Epithelial cell of proximal tubule (primary cell): Measurements from ENCODE around the gene CASTOR1. TPM values are rescaled to one million over a fixed set of nuclear protein-coding genes. Genes with fewer than 3 reads are reported as not detected.

ENCODE experiments used
- DNase-seq: peaks from one replicate; pipeline ENCODE4 v3.0.0-alpha.2; 2011; ENCODE audit warnings: low read depth
- H3K4me3 ChIP-seq: 2 replicates; pipeline ENCODE4 v1.5.1; 2011; ENCODE audit warnings: low read depth, mild to moderate bottlenecking, low read length
- total RNA-seq: library from RNA; depleted of rRNA; stranded (reverse); fragments of >200 nt; gene quantifications from 2 replicates; pipeline ENCODE4 v1.2.3, GENCODE V29; 2015
- TF ChIP-seq, protein P1 (sequence below): conservative IDR thresholded peaks from 2 replicates; pipeline ENCODE4 v1.5.1; 2012; ENCODE audit warnings: low read depth, mild to moderate bottlenecking, low read length

The CASTOR1 gene
- total RNA-seq, 1 donor from 2014 or later: 14.3 TPM

GRCh38 chr22:30294830-30295229 is 5.5 kb upstream of the CASTOR1 start:
- no peak for DNase-seq
- H3K4me3 ChIP-seq: no peak overlapping the region
- TF ChIP-seq, protein P1, sequence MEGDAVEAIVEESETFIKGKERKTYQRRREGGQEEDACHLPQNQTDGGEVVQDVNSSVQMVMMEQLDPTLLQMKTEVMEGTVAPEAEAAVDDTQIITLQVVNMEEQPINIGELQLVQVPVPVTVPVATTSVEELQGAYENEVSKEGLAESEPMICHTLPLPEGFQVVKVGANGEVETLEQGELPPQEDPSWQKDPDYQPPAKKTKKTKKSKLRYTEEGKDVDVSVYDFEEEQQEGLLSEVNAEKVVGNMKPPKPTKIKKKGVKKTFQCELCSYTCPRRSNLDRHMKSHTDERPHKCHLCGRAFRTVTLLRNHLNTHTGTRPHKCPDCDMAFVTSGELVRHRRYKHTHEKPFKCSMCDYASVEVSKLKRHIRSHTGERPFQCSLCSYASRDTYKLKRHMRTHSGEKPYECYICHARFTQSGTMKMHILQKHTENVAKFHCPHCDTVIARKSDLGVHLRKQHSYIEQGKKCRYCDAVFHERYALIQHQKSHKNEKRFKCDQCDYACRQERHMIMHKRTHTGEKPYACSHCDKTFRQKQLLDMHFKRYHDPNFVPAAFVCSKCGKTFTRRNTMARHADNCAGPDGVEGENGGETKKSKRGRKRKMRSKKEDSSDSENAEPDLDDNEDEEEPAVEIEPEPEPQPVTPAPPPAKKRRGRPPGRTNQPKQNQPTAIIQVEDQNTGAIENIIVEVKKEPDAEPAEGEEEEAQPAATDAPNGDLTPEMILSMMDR: no peak

- H3K4me3 ChIP-seq: no peak overlapping the region
- TF ChIP-seq, protein P1: no peak
- no peak for DNase-seq
These were observed 4.8 kb upstream of the CASTOR1 start for GRCh38 chr22:30294066-30294465.

GRCh38 chr22:30293026-30293425 is 3.7 kb upstream of the CASTOR1 start:
- no peak overlapping the region for H3K4me3 ChIP-seq
- no peak for DNase-seq
- TF ChIP-seq, protein P1: no peak

- TF ChIP-seq, protein P1: no peak
- DNase-seq: no peak
- no peak overlapping the region for H3K4me3 ChIP-seq
These were observed 3.0 kb upstream of the CASTOR1 start for GRCh38 chr22:30292069-30292970.

DNA sequence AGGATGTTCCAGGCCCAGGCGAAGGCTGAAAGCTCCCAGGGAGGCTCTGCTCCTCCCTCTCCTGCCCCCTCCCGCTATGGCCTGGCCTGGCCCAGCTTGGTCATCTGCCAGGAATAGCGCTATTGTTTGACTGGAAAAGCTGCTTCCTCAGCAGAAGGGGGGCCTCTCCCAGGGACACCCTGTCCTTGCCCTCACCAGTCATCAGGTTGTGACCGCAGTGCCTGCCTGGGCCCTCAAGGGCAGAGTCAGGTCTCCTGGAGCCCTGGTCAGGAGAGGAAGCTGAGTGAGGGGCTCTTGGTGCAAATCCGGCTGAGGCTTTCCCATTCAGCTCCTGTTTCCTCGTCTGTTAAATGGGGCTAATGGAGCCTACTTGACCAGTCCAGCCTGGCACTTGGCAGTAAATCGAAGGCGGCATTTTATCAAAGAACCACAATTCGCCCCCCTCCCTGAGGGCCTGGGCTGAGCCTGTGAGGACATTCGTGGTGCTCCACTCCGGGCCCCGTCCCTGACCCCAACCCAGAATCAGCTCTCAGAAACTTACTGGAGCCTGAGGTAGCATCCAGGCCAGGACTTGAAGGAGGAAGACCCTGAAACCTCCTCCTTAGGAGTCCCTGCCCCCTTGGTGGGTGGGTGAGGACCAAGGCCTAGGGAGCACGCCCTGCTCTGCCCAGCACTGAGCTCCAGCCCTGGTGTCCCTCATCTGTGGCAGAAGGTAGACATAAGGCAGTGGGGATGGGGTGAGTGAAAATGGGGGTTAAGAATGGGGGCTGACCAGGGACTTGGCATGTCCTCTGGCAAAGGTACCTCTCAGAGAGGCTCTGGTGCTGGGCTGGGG is 2.0 kb upstream of the CASTOR1 start:
- DNase-seq: no peak
- H3K4me3 ChIP-seq: no peak overlapping the region
- TF ChIP-seq, protein P1: no peak

DNA sequence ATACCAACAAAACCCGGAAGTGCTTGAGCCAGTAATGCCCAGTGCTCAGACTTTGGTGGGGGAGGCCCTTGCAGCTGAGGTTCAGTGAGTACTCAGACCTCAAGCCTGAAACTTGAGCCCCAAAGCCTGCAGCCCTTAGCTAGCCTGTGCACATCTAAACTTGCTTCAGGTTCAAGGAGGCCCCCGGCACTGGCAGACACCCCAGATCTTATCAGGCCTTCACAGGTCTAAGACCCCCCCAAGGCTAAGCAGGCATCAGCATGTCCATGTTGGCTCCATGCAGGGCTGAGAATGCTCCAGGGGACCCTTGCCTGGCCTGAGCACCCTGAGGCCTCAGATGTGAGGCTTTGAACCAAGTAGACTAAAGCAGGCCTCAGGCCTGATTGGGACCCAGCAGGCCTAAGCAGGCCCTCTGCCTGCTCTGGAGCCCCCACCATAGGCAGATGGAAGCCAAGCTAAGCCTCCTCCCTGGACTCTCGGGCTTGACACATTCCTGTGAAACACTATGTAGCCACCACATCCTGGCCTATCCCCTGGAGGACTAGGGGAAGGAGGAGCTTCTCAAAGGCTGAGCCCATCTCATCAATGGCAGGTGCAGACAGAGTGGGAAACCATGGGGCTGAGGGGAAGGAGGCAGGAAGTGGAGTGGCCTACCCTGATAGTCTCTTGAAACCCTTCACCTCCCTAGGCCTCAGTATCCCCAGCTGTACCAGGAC is 1.2 kb upstream of the CASTOR1 start:
- TF ChIP-seq, protein P1: no peak
- H3K4me3 ChIP-seq: peak overlapping the region; percentile 53
- DNase-seq: no peak
